Stimulated activated CD8-positive, alpha-beta memory T cell treated with anti-CD3 and anti-CD28 coated beads, Interleukin-15, amount 100 ng/mL, for 1 hour (primary cell): ENCODE measurements around the gene AFAP1.
"Not testable (repeated sequence)": the region's sequence is repeated elsewhere in the genome, so short reads cannot be mapped to it uniquely, and the experiment has no call there.

Source experiments
- DNase-seq: peaks from one replicate; pipeline ENCODE4 v3.0.0-alpha.2; 2020; ENCODE audit warnings: low read depth

Gene AFAP1

DNA sequence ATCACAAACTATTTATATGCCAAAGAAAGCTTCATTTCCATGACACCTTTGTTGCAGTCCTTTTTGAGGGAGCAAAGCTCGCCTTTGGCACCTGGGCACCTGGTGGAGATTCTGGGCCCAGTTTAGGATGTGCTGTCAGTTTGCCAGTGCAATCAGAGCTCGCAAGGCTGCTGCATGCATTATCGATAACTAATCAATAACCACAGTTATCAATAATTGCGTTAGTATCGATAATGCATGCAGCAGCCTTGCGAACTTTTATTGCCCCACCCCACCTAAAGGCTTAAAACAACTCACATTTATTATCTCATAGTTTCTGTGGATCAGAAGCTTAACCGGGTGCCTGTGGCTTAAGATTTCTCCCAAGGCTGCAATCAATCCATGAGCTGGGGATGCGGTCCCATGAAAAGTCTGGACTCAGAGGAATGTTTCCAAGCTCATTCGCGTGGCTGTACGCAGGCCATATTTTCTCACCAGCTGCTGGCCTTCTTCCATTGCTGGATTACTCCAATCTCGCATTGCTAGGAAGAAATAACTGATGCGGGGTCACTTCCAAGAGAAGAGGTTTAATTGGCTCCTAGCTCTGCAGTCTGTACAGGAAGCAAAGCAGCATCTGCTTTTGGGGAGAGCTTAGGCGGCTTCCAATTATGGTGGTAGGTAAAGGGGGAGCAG lies 6.2 kb upstream of the AFAP1 start:
- no peak for DNase-seq

DNA sequence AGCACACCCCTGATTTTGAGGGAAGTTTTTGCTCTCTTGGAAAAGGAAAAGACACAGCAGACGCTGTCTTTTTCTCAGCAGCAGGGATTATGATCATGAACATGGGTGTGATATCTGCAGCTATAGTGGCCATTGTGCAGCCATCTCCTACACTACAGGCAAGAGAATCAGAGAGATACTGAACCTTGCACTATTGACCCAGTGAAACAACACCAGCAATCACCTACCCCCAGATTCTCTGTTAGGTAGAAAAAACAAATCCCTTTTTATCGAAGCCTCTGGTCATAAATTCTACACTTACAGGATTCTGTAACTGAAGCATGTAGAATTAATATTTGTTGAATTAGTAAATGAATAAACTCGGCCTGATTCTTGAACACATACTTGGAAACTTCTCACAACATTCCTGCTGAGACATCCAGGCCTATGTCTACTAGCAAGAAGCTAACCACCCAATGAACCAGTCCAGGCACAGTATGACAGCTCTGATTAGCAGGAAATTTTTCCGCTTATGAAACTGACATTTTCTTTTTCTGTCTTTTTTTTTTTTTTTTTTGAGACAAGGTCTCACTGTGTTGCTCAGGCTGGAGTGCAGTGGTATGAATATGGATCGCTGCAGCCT lies 5.0 kb upstream of the AFAP1 start:
- DNase-seq = no peak

GRCh38 chr4:7943688-7944087 lies 4.0 kb upstream of the AFAP1 start:
- not testable (repeated sequence) for DNase-seq

- no peak for DNase-seq
These were observed 3.5 kb upstream of the AFAP1 start for GRCh38 chr4:7943211-7943610.

GRCh38 chr4:7941965-7942496 lies 2.4 kb upstream of the AFAP1 start:
- DNase-seq = no peak

- no peak for DNase-seq
These were observed 1.7 kb upstream of the AFAP1 start for GRCh38 chr4:7941111-7941964.

- no peak for DNase-seq
These were observed 868 bp downstream of the AFAP1 start for GRCh38 chr4:7938609-7939376.

- DNase-seq = no peak
These were observed 1.4 kb downstream of the AFAP1 start for GRCh38 chr4:7938266-7938608.

DNA sequence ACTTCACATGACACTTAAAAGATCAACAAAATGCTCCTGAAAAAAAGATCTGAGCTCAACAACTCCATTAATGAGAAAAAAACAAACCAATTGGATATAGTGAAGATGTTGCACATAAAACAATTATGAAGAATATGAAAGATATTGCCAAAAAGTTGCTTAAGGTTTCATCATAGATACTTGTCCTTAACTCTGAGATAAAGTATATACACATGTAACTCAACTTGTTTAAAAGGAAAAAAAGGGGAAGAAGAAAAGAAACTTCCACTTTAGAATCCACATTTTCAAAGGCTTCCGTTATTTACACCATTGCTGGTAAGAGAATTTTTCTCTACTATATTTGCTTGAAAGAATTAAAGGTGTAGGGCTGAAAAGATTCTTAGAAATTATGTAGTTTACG lies 2.7 kb downstream of the AFAP1 start:
- DNase-seq = no peak

GRCh38 chr4:7933651-7934510 lies 5.8 kb downstream of the AFAP1 start:
- no peak for DNase-seq

- DNase-seq = no peak
These were observed 7.4 kb downstream of the AFAP1 start for GRCh38 chr4:7932287-7932686.

DNA sequence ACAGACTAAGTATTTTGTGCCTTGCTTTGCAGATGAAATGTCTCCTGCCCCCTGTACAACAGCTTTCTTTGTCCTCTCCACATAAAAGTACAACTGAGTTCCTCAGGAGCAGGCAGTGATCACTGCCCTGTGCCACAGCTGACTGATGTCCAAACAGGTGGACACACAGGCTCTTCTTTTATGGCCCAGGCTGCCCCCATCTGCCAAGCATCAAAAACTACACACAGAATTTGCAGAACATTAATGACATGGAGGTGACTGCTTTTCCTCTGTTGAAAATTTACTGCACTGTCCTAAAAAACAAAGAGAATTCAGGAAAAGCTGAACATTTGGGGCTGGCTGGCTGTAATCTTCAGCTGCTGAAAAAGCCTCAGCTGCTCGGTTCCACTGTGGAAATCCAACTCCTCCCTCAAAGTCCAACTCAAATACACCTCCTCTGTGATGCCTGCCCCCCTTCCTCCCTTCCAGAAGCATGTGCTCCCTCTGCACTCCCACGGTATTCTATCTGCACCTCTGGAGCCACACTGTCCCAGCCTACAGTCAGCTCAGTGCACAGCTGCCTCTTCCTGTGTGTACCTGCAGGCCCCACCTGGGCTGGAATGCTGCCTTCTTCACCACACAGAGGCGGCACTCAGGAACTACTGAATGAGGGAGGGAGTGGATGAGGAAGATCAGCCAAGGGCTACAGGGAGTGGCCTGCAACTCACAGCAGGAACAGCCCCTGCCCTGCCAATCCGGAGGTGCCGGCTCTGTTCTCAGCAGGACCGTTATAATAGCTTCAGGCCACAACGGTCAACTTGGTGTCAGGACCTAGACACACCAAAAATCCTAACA lies 10.3 kb downstream of the AFAP1 start:
- DNase-seq = no peak

GRCh38 chr4:7928711-7929110 lies 10.9 kb downstream of the AFAP1 start:
- DNase-seq = no peak

DNA sequence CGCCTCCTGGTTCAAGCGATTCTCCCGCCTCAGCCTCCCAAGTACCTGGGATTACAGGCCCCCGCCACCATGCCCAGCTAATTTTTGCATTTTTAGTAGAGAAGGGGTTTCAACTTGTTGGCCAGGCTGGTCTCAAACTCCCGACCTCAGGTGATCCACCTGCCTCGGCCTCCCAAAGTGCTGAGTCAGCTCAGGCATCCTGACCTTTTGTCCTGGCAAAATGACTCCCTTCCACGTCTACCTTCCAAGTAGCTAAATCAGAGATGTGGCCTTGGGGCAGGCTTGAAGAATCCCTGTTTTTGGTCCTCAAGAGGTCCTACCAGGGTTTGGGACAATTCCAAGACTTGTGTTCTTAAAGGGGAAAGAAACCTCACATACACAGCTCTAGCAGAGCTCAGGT lies 12.8 kb downstream of the AFAP1 start:
- DNase-seq = no peak

- DNase-seq = no peak
These were observed 15.1 kb downstream of the AFAP1 start for GRCh38 chr4:7924570-7924969.

- no peak for DNase-seq
These were observed 15.5 kb downstream of the AFAP1 start for GRCh38 chr4:7924163-7924562.

GRCh38 chr4:7922466-7922865 lies 17.2 kb downstream of the AFAP1 start:
- DNase-seq = no peak

DNA sequence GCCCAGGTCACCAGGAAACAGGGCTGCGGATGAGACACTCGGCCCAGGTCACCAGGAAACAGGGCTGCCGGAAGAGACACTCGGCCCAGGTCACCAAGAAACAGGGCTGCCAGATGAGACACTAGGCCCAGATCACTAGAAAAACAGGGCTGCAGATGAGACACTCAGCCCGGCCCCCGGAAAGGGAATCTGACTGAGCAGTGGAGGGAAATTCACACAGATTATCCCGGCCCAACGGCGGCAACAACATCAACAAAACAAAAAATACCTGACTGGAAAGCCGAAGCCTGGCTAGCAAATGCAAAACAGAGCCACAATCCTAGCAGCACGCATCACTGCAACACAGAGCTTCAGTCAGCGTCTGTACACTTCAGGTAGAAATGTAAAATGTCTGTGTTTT lies 20.7 kb downstream of the AFAP1 start:
- no peak for DNase-seq

GRCh38 chr4:7918187-7918586 lies 21.5 kb downstream of the AFAP1 start:
- not testable (repeated sequence) for DNase-seq

GRCh38 chr4:7917669-7918068 lies 22.0 kb downstream of the AFAP1 start:
- DNase-seq = no peak
